Activated CD8-positive, alpha-beta memory T cell treated with anti-CD3 and anti-CD28 coated beads, Interleukin-2, amount 50 U/mL, for 48 hours (primary cell): Measurements from ENCODE around the gene LRRC38.
"Not testable (repeated sequence)": the region's sequence is repeated elsewhere in the genome, so short reads cannot be mapped to it uniquely, and the experiment has no call there.

Experiments
- DNase-seq: peaks from one replicate; pipeline ENCODE4 v3.0.0-alpha.2; 2020

Gene LRRC38

GRCh38 chr1:13456904-13457532 is 56.8 kb downstream of the LRRC38 start:
- no peak for DNase-seq

GRCh38 chr1:13451399-13451965 is 62.3 kb downstream of the LRRC38 start:
- no peak for DNase-seq

GRCh38 chr1:13450204-13450603 is 63.6 kb downstream of the LRRC38 start:
- DNase-seq, result no peak

GRCh38 chr1:13443335-13443979 is 70.3 kb downstream of the LRRC38 start:
- no peak for DNase-seq

- not testable (repeated sequence) for DNase-seq
Measured at GRCh38 chr1:13439104-13439783, 74.6 kb downstream of the LRRC38 start.

GRCh38 chr1:13435458-13435857 is 78.3 kb downstream of the LRRC38 start:
- DNase-seq, result no peak

- not testable (repeated sequence) for DNase-seq
Measured at GRCh38 chr1:13433694-13434358, 80.0 kb downstream of the LRRC38 start.

- no peak for DNase-seq
Measured at GRCh38 chr1:13432251-13432650, 81.6 kb downstream of the LRRC38 start.

- DNase-seq, result no peak
Measured at GRCh38 chr1:13430495-13430894, 83.3 kb downstream of the LRRC38 start.
